ENCODE measurements around the gene HOXB7. TPM values are rescaled to one million over a fixed set of nuclear protein-coding genes. Genes with fewer than 3 reads are reported as not detected.

Gene HOXB7
- total RNA-seq, 1 donor from 2014 or later: 0.64 TPM

DNA sequence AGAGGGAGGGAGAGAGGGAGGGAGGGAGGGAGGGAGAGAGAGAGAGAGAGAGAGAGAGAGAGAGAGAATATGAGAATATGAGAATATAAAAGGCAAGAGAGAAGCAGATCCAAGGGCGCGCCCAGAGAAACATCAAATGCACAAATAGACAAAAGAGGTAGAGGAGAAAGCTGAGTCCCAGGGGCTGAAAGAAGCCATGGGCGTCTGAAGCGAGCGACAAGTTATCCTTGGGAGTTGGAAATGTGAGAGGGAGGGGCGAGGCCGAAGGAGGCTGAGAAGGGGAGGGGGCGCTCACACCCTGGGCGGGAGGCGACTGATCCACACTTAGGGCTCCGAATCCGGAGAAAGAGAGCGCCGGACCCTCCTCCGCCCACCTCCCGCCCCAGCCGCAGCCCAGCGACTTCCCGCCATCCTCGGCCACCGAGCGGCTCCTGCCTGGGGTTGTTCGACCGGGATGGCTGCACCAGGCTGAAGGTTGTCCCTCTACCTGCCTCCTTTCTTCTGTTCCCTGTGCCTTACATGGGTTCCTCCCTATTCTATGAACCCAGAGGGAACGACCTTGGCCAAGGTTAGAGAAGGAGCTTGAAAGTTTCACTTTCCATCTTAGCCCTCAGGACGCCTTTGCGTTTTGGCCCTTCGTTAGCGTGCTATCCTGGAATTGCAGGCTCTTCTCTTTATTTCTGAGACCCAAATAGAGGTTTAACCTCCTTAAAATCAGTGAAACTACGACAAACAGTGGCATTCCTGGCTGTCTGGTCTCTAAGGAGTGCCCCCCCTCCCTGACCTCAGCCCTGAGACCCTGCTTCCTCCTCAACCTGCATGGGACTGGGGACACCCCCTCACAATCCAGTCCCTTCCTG, 36.5 kb upstream of the HOXB7 start:
- Mint-ChIP-seq H3K9me3 (ENCODE audit: unreplicated experiment) (peaks cover 11% of the 10 kb centered on the region), H3K36me3 (ENCODE audit: unreplicated experiment) (no peaks in the 10 kb centered on the region), H3K4me1 (ENCODE audit: low read depth, unreplicated experiment) (no peaks in the 10 kb centered on the region), H3K4me3 (ENCODE audit: unreplicated experiment) (peak overlapping the region; percentile 10), H3K27me3 (ENCODE audit: unreplicated experiment) (peaks cover 39% of the 10 kb centered on the region), H3K27ac (ENCODE audit: unreplicated experiment) (no peak overlapping the region)
- TF ChIP-seq, protein P1, sequence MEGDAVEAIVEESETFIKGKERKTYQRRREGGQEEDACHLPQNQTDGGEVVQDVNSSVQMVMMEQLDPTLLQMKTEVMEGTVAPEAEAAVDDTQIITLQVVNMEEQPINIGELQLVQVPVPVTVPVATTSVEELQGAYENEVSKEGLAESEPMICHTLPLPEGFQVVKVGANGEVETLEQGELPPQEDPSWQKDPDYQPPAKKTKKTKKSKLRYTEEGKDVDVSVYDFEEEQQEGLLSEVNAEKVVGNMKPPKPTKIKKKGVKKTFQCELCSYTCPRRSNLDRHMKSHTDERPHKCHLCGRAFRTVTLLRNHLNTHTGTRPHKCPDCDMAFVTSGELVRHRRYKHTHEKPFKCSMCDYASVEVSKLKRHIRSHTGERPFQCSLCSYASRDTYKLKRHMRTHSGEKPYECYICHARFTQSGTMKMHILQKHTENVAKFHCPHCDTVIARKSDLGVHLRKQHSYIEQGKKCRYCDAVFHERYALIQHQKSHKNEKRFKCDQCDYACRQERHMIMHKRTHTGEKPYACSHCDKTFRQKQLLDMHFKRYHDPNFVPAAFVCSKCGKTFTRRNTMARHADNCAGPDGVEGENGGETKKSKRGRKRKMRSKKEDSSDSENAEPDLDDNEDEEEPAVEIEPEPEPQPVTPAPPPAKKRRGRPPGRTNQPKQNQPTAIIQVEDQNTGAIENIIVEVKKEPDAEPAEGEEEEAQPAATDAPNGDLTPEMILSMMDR (IDR thresholded peaks at IDR 0.05; ENCODE audit: partially characterized antibody, unreplicated experiment): no peak
- peak; percentile 45 for DNase-seq

DNA sequence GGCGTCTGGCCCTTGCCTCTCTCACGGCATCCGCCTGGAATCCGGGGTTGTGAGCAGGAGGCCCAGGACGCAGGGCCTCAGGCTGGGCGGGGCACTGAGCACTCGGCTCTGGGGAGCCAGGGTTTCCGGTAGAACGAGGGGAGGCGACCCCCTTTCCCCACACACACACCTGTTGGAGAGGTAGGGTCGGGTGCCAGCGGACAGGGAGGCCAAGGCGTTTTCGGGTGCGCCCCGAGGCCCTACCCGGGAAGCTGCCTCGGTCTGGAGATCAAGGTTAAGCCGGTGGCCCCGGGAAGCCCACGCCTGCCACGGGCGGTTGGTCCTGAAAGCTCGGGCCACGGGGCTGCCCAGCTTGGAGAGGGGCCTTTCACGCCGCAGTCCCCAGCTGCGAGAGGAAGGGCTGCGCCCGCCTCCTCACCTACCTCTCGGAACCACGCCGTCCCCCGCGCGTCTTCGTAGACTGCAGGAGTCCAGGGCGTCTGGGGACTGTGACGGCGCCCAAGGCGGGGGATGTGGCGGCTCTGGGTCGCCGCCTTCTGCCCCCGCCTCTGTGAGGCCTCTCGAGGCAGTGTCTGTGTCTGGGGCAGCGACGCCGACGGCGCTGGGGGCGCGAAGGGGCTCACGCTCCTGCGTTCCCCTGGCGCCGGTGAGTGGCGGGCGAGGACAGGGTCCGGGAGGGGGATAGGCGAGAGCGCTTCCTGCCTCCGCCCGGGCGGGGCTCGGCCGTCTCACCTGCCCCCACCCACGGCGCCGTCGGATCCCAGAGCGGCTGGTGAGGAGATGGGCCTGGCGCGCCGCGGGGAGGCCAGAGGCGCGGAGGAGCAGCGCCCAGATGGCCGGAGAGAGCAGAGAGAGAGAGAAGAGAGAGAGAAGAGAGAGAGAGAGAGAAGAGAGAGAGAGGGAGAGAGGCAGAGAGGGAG, 35.6 kb upstream of the HOXB7 start:
- DNase-seq: peak; percentile 22
- Mint-ChIP-seq H3K27ac (ENCODE audit: unreplicated experiment) (no peak overlapping the region), H3K4me1 (ENCODE audit: low read depth, unreplicated experiment) (no peaks in the 10 kb centered on the region), H3K27me3 (ENCODE audit: unreplicated experiment) (peaks cover 46% of the 10 kb centered on the region), H3K36me3 (ENCODE audit: unreplicated experiment) (no peaks in the 10 kb centered on the region), H3K9me3 (ENCODE audit: unreplicated experiment) (peaks cover 13% of the 10 kb centered on the region), H3K4me3 (ENCODE audit: unreplicated experiment) (no peak overlapping the region)
- TF ChIP-seq, protein P1 (IDR thresholded peaks at IDR 0.05; ENCODE audit: partially characterized antibody, unreplicated experiment): no peak

DNA sequence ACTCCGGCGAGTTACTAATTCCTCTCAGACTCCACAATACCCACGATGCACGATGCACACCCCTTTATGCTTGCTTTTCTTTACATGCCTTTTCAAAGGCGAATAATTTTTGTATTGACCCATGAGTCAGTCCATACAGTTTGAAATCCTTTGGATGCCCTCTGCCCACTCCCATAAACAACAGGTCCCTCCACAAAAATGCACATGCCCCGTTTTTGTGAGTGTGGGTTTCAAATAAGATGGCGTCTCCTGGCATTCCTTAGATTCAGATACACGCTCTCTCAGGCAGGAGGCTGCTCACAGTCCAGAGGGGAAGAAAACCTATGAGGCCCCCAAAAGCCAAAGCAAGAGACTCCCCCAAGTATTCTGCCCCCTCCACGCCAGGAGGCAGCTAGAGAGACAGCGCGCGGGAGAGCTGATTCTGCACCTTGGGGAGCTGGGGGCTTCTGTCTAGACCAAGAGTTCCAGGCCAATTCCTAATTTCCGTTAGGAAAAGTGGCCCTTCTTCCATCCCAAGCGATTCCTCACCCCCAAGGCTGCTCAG, 34.9 kb upstream of the HOXB7 start:
- TF ChIP-seq, protein P1 (IDR thresholded peaks at IDR 0.05; ENCODE audit: partially characterized antibody, unreplicated experiment): no peak
- Mint-ChIP-seq H3K9me3 (ENCODE audit: unreplicated experiment) (peaks cover 16% of the 10 kb centered on the region), H3K4me3 (ENCODE audit: unreplicated experiment) (no peak overlapping the region), H3K36me3 (ENCODE audit: unreplicated experiment) (no peaks in the 10 kb centered on the region), H3K27ac (ENCODE audit: unreplicated experiment) (no peak overlapping the region), H3K27me3 (ENCODE audit: unreplicated experiment) (peaks cover 52% of the 10 kb centered on the region), H3K4me1 (ENCODE audit: low read depth, unreplicated experiment) (no peaks in the 10 kb centered on the region)
- no peak for DNase-seq

DNA sequence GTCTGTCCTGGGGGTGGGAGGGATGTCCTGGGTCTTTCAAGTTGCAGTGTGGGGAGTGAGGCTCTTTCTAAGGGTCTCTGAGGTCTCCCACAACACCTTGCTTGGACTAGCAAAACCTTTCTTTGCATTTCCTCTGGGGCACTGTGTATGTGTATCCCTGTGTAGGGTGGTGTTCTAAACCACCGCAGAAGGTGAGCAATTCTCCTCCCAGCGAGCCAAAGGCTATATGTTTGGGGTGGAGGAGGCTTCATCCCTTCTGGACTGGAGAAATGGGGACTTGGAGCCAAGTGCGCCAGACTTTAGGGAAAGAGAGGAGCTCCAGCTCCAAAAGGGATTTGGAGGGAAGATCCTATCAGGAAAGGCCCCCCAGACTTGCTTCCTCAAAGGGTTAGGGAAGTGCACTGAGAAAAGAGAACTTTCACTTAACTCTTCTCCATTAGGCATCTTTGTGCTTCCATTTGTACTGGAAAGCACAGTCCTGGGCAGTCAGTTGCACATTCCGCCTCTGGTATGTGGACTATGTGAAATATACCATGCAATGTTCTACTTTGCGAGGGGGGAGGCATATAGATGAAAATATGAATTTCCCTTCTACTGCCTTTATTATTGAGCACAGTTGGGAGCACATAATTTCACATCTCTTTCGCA, 34.2 kb upstream of the HOXB7 start:
- Mint-ChIP-seq H3K4me1 (ENCODE audit: low read depth, unreplicated experiment) (no peaks in the 10 kb centered on the region), H3K9me3 (ENCODE audit: unreplicated experiment) (peaks cover 13% of the 10 kb centered on the region), H3K4me3 (ENCODE audit: unreplicated experiment) (no peak overlapping the region), H3K36me3 (ENCODE audit: unreplicated experiment) (no peaks in the 10 kb centered on the region), H3K27ac (ENCODE audit: unreplicated experiment) (no peak overlapping the region), H3K27me3 (ENCODE audit: unreplicated experiment) (peaks cover 52% of the 10 kb centered on the region)
- no peak for DNase-seq
- TF ChIP-seq, protein P1 (IDR thresholded peaks at IDR 0.05; ENCODE audit: partially characterized antibody, unreplicated experiment): no peak
